ENCODE results near the gene RNF217. TPM values are rescaled to one million over a fixed set of nuclear protein-coding genes. Genes with fewer than 3 reads are reported as not detected.

RNF217 gene
- total RNA-seq, 2 donors from 2014 or later = 10.5 to 18.7 TPM

DNA sequence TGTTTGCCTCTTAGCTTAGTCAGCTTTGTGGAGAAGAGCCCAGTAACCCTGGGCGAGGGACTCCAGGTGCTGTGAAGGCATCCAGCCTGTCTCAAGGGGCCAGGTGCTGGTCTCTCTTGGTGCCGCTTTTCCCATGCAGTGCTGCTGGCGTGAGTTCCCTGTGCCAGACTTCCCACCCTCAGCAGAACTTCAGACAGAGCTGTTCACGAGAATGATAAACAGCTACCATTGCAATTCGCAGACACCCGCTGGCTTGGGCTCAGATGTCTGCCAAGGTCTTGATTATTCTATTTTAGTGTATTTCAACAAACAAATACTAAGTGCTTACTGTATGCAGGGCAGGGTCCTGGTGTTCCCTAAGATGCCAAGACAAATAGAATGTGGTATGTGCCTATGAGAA lies 57.7 kb downstream of the RNF217 start:
- intact Hi-C loops (cut with DNase I) = no loop called here
- WGBS, 2 donors = 27 to 41% methylated on average over 6 of the region's 6 CpGs
- H3K4me1 ChIP-seq = peaks cover 18% of the 10 kb centered on the region
- peak; percentile 65 for ATAC-seq
- H3K27me3 ChIP-seq = no peaks in the 10 kb centered on the region
- no peaks in the 10 kb centered on the region for H3K36me3 ChIP-seq (replicated peaks in 1 of 2; ENCODE audit: insufficient read depth in 1 of 2, low read depth in 2 of 2)
- no peak for TF ChIP-seq POLR2A (IDR thresholded peaks at IDR 0.05)
- TF ChIP-seq, protein P1, sequence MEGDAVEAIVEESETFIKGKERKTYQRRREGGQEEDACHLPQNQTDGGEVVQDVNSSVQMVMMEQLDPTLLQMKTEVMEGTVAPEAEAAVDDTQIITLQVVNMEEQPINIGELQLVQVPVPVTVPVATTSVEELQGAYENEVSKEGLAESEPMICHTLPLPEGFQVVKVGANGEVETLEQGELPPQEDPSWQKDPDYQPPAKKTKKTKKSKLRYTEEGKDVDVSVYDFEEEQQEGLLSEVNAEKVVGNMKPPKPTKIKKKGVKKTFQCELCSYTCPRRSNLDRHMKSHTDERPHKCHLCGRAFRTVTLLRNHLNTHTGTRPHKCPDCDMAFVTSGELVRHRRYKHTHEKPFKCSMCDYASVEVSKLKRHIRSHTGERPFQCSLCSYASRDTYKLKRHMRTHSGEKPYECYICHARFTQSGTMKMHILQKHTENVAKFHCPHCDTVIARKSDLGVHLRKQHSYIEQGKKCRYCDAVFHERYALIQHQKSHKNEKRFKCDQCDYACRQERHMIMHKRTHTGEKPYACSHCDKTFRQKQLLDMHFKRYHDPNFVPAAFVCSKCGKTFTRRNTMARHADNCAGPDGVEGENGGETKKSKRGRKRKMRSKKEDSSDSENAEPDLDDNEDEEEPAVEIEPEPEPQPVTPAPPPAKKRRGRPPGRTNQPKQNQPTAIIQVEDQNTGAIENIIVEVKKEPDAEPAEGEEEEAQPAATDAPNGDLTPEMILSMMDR (IDR thresholded peaks at IDR 0.05) = no peak
- H3K4me3 ChIP-seq = no peak overlapping the region
- DNase-seq = peak; percentile 45 to 76 (median 52)
- H3K9me3 ChIP-seq = no peaks in the 10 kb centered on the region
- peak overlapping the region in 2 of 4 donors; percentile 1 to 6 for H3K27ac ChIP-seq

DNA sequence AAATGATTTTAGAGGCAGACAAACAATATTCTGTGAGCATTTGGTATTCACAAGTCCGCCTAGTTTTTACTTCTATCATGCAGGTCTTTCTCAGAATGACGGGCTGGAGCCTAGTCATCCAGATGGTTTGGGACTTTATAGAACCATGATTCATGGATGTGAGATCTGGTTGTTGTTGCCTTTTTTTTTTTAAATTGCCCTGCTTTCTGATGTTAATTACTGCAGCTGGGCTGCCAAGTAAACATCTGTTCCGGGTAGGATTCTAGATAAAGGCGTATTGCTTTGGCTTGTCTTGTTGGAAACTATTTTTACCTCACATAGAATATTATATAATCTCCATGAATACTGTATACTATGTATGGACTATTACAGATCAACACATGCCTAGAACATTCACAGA lies 58.1 kb downstream of the RNF217 start:
- H3K4me3 ChIP-seq = no peak overlapping the region
- no peaks in the 10 kb centered on the region for H3K9me3 ChIP-seq
- peak; percentile 27 for ATAC-seq
- no peaks in the 10 kb centered on the region for H3K36me3 ChIP-seq (replicated peaks in 1 of 2; ENCODE audit: insufficient read depth in 1 of 2, low read depth in 2 of 2)
- peak overlapping the region in 2 of 4 donors; percentile 1 to 6 for H3K27ac ChIP-seq
- H3K4me1 ChIP-seq = peaks cover 18% of the 10 kb centered on the region
- H3K27me3 ChIP-seq = no peaks in the 10 kb centered on the region
- intact Hi-C loops (cut with DNase I) = no loop called here
- no peak for TF ChIP-seq POLR2A (IDR thresholded peaks at IDR 0.05)
- TF ChIP-seq, protein P1 (IDR thresholded peaks at IDR 0.05) = no peak
- DNase-seq = peak in 1 of 4 donors; percentile 20
- 31 to 37% methylated on average over 4 of the region's 4 CpGs for WGBS, 2 donors

DNA sequence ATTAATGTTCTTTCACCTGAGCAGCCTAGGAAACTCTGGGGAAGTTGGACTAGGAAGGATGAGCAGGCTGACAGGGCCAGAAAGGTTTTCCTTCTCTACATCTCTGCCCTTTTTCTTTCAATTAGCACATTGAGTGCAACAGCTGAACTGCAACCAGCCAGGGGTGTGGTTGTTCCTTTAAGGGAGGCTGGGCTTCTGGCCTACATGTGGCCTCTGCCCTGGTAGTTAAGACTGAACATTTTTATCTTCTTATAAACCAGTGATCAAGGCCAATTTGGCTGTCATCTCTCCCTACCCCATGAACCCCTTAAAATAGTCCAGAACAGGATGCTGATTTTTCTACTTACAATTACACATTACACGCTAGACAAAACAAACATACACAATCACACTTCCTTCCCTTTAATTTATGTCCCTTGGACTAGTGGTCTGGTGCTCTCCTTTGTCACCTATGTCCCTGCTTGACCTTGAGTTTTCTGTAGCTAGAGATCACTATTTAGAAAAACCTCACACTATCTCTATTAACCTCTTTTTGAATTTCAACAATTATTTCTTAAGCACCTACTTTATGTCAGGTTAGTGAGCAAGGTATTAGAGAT lies 60.3 kb downstream of the RNF217 start:
- 68 to 77% methylated on average over 1 of the region's 1 CpG for WGBS, 2 donors

DNA sequence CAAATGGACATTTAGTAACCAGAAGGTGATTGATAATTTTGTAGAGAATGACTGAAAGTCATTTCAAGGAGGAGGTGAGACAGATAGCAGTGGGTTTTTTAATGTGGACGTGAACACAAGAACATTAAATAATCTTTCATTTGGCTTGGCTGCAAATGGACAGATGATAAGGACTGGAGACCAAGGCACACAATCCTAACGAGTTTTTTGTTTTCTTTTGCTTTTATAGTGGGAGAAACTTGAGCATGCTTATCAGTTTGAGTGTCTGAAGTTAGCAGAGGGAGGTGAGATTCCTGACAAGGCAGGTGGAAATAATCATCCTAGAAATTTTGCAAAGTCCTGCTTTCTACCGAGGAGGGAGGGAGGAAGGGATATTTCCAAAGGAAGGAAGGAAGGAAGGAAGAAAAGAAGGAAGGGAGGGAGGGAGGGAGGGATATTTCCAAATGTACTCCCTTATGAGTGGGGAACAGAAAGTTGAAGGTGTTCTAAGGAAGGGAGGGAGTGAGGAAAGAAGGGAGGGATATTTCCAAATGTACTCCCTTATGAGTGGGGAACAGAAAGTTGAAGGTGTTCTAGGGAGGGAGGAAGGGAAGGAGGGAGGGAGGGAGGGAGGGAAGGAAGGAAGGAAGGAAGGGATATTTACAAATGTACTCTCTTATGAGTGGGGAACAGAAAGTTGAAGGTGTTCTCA lies 63.1 kb downstream of the RNF217 start:
- intact Hi-C loops (cut with DNase I) = no loop called here
- Histone ChIP-seq H3K4me3 (no peak overlapping the region), H3K27me3 (no peaks in the 10 kb centered on the region), H3K36me3 (replicated peaks in 1 of 2; ENCODE audit: insufficient read depth in 1 of 2, low read depth in 2 of 2) (no peaks in the 10 kb centered on the region), H3K27ac (no peak overlapping the region), H3K9me3 (no peaks in the 10 kb centered on the region), H3K4me1 (peaks cover 13% of the 10 kb centered on the region)
- DNase-seq = no peak
- TF ChIP-seq, protein P1 (IDR thresholded peaks at IDR 0.05) = no peak
- no peak for TF ChIP-seq POLR2A (IDR thresholded peaks at IDR 0.05)
- ATAC-seq = no peak
- WGBS, 2 donors = 12 to 14% methylated on average over 3 of the region's 3 CpGs

More for the DNA sequence above, 60.3 kb downstream of the RNF217 start:
- no peak for ATAC-seq
- no peak overlapping the region for H3K4me3 ChIP-seq
- peak in 1 of 4 donors; percentile 8 for DNase-seq
- H3K9me3 ChIP-seq = no peaks in the 10 kb centered on the region
- no peaks in the 10 kb centered on the region for H3K27me3 ChIP-seq
- no peaks in the 10 kb centered on the region for H3K36me3 ChIP-seq (replicated peaks in 1 of 2; ENCODE audit: insufficient read depth in 1 of 2, low read depth in 2 of 2)
- intact Hi-C loops (cut with DNase I) = no loop called here
- TF ChIP-seq, protein P1 (IDR thresholded peaks at IDR 0.05) = no peak
- no peak for TF ChIP-seq POLR2A (IDR thresholded peaks at IDR 0.05)
- no peak overlapping the region for H3K27ac ChIP-seq
- peaks cover 18% of the 10 kb centered on the region for H3K4me1 ChIP-seq

Data from body of pancreas (tissue), 4 donors.